Measurements from ENCODE around the gene DOCK4.

DNA sequence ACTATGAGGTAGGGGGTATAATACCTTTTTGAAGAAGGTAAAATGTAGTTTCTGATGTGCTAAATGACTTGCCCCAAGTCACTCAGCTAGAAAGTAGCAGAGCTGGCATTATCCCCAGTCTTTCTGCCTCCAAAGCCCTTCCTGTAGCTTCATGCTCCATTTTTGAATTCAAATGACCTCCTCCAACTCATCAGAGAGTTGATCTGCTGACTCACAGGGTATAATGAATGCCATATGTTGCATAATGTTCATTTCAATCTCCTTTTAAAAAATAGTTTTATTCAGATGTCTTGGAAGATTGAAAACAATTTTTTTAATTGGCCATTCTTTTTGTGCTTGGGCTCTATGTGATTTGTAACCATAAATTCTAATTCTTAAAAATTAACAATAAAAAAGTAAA is 371.1 kb downstream of the DOCK4 start:
- TF ChIP-seq, protein P1, sequence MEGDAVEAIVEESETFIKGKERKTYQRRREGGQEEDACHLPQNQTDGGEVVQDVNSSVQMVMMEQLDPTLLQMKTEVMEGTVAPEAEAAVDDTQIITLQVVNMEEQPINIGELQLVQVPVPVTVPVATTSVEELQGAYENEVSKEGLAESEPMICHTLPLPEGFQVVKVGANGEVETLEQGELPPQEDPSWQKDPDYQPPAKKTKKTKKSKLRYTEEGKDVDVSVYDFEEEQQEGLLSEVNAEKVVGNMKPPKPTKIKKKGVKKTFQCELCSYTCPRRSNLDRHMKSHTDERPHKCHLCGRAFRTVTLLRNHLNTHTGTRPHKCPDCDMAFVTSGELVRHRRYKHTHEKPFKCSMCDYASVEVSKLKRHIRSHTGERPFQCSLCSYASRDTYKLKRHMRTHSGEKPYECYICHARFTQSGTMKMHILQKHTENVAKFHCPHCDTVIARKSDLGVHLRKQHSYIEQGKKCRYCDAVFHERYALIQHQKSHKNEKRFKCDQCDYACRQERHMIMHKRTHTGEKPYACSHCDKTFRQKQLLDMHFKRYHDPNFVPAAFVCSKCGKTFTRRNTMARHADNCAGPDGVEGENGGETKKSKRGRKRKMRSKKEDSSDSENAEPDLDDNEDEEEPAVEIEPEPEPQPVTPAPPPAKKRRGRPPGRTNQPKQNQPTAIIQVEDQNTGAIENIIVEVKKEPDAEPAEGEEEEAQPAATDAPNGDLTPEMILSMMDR (IDR thresholded peaks at IDR 0.05) = no peak
- TF ChIP-seq EP300 (IDR thresholded peaks at IDR 0.05) = no peak
- TF ChIP-seq POLR2AphosphoS5 (IDR thresholded peaks at IDR 0.05) = no peak
